ENCODE results near the gene MOB3A. TPM values are rescaled to one million over a fixed set of nuclear protein-coding genes. Genes with fewer than 3 reads are reported as not detected.

The MOB3A gene
- total and polyA plus RNA-seq, 3 donors from 2014 or later: 17.8 to 31.6 (median 22.8) TPM

DNA sequence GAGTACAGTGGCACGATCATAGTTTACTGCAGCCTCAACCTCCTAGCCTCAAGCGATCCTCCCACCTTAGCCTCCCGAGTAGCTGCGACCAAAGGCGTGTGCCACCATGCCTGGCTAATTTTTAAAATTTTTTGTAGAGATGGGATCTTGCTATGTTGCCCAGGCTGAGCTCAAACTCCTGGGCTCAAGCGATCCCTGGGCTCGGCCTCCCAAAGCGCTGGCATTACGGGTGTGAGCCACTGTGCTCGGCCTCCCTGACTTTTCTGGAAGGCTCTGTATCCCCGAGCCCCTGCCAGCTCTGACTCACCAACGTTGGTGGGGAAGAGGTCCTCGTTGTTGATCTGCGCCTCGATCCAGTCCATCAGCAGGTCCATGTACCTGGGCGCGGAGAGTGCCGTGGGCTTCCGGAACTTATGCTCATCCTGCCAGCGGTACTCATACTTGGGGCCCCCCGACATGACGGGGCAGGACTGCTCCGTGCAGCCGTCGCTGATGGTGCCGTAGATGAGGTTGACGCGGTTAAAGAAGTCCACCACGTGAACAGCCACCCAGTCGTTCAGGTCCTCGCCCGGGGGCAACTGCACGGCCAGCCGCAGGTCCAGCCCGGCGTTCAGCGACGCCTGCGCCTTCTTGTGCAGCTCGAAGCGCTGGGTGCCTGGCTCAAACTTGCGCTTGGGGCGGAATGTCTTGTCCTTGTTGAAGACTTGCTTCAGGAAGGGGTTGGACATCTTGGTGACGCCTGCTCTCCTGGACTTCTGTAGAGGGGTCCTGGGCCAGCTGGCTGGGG lies 18.1 kb downstream of the MOB3A start:
- 95 to 97% methylated on average over 31 to 44 of the region's 44 CpGs for WGBS, 2 donors
- no peak for DNase-seq

DNA sequence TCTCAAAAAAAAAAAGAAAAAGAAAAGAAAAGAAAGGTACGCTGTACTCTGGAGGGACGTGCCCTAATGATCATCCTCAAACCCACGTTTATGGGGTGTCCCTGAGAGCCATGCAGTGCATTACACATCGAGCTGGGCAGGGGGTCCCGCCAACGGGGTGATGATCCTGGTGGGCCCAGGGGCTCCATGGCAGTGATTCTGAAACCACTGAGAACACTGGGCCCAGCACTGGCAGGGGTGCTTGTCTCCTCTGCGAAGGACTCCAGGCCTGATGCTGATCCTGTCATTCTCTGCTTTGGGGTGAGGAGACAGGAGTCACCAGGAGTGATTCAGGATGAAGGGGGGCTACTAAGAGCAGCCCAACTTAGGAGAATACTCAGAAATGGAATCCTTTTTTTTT lies 18.7 kb downstream of the MOB3A start:
- intact Hi-C loops (cut with DNase I; ENCODE audit: low total_unique reads): loop anchor here (10.0 kb wide), 1 partner anchor 53 kb away; no protein-coding TSS in a partner anchor
- no peak for DNase-seq
- Histone ChIP-seq H3K4me1 (no peaks in the 10 kb centered on the region), H3K4me3 (no peak overlapping the region), H3K27me3 (no peaks in the 10 kb centered on the region), H3K36me3 (ENCODE audit: low read depth, missing control alignments) (no peaks in the 10 kb centered on the region), H3K9me3 (no peaks in the 10 kb centered on the region), H3K27ac (no peak overlapping the region)
- TF ChIP-seq, protein P1, sequence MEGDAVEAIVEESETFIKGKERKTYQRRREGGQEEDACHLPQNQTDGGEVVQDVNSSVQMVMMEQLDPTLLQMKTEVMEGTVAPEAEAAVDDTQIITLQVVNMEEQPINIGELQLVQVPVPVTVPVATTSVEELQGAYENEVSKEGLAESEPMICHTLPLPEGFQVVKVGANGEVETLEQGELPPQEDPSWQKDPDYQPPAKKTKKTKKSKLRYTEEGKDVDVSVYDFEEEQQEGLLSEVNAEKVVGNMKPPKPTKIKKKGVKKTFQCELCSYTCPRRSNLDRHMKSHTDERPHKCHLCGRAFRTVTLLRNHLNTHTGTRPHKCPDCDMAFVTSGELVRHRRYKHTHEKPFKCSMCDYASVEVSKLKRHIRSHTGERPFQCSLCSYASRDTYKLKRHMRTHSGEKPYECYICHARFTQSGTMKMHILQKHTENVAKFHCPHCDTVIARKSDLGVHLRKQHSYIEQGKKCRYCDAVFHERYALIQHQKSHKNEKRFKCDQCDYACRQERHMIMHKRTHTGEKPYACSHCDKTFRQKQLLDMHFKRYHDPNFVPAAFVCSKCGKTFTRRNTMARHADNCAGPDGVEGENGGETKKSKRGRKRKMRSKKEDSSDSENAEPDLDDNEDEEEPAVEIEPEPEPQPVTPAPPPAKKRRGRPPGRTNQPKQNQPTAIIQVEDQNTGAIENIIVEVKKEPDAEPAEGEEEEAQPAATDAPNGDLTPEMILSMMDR (IDR thresholded peaks at IDR 0.05): no peak
- no peak for TF ChIP-seq POLR2A (IDR thresholded peaks at IDR 0.05)
- WGBS, 2 donors: 84 to 94% methylated on average over 7 of the region's 7 CpGs

More for the DNA sequence above, 18.1 kb downstream of the MOB3A start:
- Histone ChIP-seq H3K27me3 (no peaks in the 10 kb centered on the region), H3K36me3 (ENCODE audit: low read depth, missing control alignments) (no peaks in the 10 kb centered on the region), H3K4me3 (no peak overlapping the region), H3K4me1 (no peaks in the 10 kb centered on the region), H3K9me3 (no peaks in the 10 kb centered on the region), H3K27ac (no peak overlapping the region)
- no peak for TF ChIP-seq POLR2A (IDR thresholded peaks at IDR 0.05)
- TF ChIP-seq, protein P1 (IDR thresholded peaks at IDR 0.05): no peak
- intact Hi-C loops (cut with DNase I; ENCODE audit: low total_unique reads): loop anchor here (10.0 kb wide), 1 partner anchor 53 kb away; no protein-coding TSS in a partner anchor

- WGBS, 2 donors: 81 to 83% methylated on average over 20 to 32 of the region's 32 CpGs
- no peak overlapping the region for H3K27ac ChIP-seq
- peaks cover 4% of the 10 kb centered on the region for H3K4me1 ChIP-seq
- TF ChIP-seq, protein P1 (IDR thresholded peaks at IDR 0.05): no peak
- no peak for TF ChIP-seq POLR2A (IDR thresholded peaks at IDR 0.05)
- no peak overlapping the region for H3K4me3 ChIP-seq
- H3K27me3 ChIP-seq: no peaks in the 10 kb centered on the region
- DNase-seq: no peak
- intact Hi-C loops (cut with DNase I; ENCODE audit: low total_unique reads): loop anchor here (10.0 kb wide), 1 partner anchor 52 kb away; no protein-coding TSS in a partner anchor
- H3K36me3 ChIP-seq (ENCODE audit: low read depth, missing control alignments): no peaks in the 10 kb centered on the region
- no peaks in the 10 kb centered on the region for H3K9me3 ChIP-seq
Measured at GRCh38 chr19:2076526-2076944, 19.6 kb downstream of the MOB3A start.

DNA sequence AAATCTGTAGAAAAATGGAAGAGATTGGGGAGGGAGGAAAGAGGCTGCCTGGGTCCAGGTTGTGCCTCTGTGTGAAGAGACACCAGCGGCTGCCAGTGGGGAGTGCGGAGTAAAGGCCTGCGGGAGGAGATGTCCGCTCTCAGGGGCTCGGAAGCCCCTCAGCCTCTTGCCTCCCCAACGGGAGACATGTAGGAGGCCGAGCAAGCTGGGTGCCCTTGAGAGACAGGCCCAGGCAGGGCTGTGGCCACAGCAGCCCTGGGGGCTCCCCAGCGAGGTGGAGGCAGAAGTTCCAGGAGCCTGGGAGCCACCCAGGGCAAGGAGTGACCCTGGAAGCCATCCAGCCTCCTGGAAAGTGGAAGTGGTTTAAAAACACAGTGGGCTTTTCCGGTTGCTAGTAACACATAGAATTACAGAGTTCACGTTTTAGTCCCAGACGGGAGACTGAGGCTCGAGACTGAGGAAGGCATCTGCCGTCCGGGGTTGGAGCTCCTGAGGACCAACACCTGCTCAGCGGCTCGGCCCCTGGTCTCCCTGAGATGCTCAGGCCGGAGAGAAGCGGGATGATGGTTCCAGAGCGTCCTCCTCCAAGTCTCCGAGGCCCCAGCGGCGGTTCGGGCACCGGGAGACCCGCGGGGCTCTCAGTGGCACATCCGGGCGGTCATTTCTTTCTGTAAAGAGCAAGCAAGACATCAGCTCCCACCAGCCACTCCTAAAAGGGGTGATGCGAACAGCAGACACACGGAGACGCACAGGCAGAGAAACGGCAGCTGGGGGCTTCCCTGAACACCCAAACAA lies 23.2 kb downstream of the MOB3A start:
- 91% methylated on average over 22 to 32 of the region's 32 CpGs for WGBS, 2 donors
- intact Hi-C loops (cut with DNase I; ENCODE audit: low total_unique reads): loop anchor here (10.0 kb wide), 1 partner anchor 48 kb away; no protein-coding TSS in a partner anchor
- H3K4me1 ChIP-seq: peaks cover 23% of the 10 kb centered on the region
- no peaks in the 10 kb centered on the region for H3K9me3 ChIP-seq
- H3K36me3 ChIP-seq (ENCODE audit: low read depth, missing control alignments): no peaks in the 10 kb centered on the region
- H3K27me3 ChIP-seq: no peaks in the 10 kb centered on the region
- no peak for DNase-seq
- TF ChIP-seq POLR2A (IDR thresholded peaks at IDR 0.05): no peak
- TF ChIP-seq, protein P1 (IDR thresholded peaks at IDR 0.05): no peak
- H3K4me3 ChIP-seq: no peak overlapping the region
- H3K27ac ChIP-seq: no peak overlapping the region
